Sigmoid colon (tissue), 4 donors: Measurements from ENCODE around the gene CTBP2.

Source experiments
- POLR2AphosphoS5 ChIP-seq, 4 donors: sonication (generic); formaldehyde crosslinking; IDR thresholded peaks; one replicate each; pipeline ENCODE4 v1.6.1; 2017; ENCODE audit warnings: antibody characterized with exemption in 4 of 4
- TF ChIP-seq, protein P1 (sequence below), 4 experiments: fragments of 450-650 bp in 3 of 4; fragments of 200-600 bp in 1 of 4; IDR thresholded peaks; one replicate each; pipeline ENCODE4 v1.5.1; 2016 to 2019; ENCODE audit warnings: antibody characterized with exemption in 4 of 4, mild to moderate bottlenecking in 3 of 4, moderate library complexity in 2 of 4

DNA sequence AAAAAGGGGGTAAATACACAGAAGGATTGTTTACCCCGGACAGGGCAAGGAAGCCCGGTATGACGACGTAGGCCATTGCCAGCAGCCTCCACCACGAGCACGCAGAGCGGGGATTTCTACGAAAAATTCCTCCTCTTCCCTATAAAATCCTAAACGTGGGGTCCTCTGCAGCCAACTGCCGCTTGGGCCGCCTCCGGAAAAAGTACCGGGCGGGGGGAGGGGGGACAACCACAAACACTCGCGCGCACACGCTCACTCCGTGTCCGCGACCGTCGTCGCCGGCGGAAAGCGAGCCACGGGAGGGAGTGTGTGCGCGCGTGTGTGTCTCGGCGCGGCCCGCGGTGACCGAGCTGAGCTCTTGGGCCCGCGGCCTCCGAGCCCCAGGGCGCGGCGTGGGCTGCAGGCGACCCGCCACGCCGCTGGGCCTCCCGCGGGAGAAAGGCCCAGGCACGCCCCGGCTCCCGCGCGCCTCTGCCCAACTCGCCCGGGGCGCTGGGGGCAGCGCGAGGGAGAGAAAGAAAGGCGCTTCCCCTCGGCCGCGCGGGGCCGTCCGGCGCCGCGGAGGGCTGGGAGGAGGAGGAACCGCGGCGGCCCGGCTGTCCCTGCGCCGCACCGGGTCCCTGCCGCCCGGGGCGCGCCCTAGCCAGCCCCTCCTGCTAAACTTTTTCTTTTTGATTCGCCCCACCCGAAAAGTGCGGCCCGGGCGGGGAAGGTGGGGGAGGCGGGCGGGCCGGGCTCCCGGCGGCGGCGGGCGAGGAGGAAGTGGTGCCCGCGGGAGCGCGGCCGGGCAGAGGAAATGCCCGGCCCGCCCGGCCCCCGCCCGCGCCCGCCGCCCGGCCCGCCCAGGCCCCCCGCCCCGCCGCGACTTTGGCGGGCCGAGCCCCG, 1.5 kb downstream of the CTBP2 start:
- peak; percentile 57 to 83 (median 72) for TF ChIP-seq POLR2AphosphoS5 (IDR thresholded peaks at IDR 0.05)
- TF ChIP-seq, protein P1, sequence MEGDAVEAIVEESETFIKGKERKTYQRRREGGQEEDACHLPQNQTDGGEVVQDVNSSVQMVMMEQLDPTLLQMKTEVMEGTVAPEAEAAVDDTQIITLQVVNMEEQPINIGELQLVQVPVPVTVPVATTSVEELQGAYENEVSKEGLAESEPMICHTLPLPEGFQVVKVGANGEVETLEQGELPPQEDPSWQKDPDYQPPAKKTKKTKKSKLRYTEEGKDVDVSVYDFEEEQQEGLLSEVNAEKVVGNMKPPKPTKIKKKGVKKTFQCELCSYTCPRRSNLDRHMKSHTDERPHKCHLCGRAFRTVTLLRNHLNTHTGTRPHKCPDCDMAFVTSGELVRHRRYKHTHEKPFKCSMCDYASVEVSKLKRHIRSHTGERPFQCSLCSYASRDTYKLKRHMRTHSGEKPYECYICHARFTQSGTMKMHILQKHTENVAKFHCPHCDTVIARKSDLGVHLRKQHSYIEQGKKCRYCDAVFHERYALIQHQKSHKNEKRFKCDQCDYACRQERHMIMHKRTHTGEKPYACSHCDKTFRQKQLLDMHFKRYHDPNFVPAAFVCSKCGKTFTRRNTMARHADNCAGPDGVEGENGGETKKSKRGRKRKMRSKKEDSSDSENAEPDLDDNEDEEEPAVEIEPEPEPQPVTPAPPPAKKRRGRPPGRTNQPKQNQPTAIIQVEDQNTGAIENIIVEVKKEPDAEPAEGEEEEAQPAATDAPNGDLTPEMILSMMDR (IDR thresholded peaks at IDR 0.05): no peak
